Neural crest cell (in vitro differentiated cells): ENCODE data around the gene FBLN1. TPM values are rescaled to one million over a fixed set of nuclear protein-coding genes. Genes with fewer than 3 reads are reported as not detected.
A peak's percentile ranks its signal among the peaks of the same experiment; 100 is the strongest.
"Not testable (repeated sequence)": the region's sequence is repeated elsewhere in the genome, so short reads cannot be mapped to it uniquely, and the experiment has no call there.

Experiments used
- DNase-seq: peaks from one replicate; pipeline ENCODE4 v3.0.0; 2021; ENCODE audit warnings: low read depth, mixed read lengths, low spot score
- H3K27ac Mint-ChIP-seq: one replicate; pipeline ENCODE4 v1.8.0; 2021; ENCODE audit warnings: mild to moderate bottlenecking, mixed read lengths; ENCODE audit not compliant: unreplicated experiment
- H3K27me3 Mint-ChIP-seq: 2 replicates; pipeline ENCODE4 v1.8.0; 2021; ENCODE audit warnings: low read depth, mild to moderate bottlenecking, mixed read lengths
- H3K36me3 Mint-ChIP-seq: 2 replicates; pipeline ENCODE4 v1.8.0; 2021; ENCODE audit warnings: low read depth, mild to moderate bottlenecking, mixed read lengths
- H3K4me1 Mint-ChIP-seq: 2 replicates; pipeline ENCODE4 v1.8.0; 2021; ENCODE audit warnings: mixed read lengths
- H3K4me3 Mint-ChIP-seq: one replicate; pipeline ENCODE4 v1.8.0; 2021; ENCODE audit warnings: mild to moderate bottlenecking, mixed read lengths
- H3K9me3 Mint-ChIP-seq: 2 replicates; pipeline ENCODE4 v1.8.0; 2021; ENCODE audit warnings: mixed read lengths
- total RNA-seq: library from RNA; stranded (reverse); gene quantifications from 2 replicates; pipeline ENCODE4 v1.2.1, GENCODE V29; 2021
- TF ChIP-seq, protein P1 (sequence below): fragments of 200-600 bp; sonication (generic); conservative IDR thresholded peaks from 2 replicates; pipeline ENCODE4 v1.5.0; 2021; ENCODE audit warnings: antibody characterized with exemption, mild to moderate bottlenecking

Gene FBLN1
- total RNA-seq, 1 donor from 2014 or later: 163 TPM

DNA sequence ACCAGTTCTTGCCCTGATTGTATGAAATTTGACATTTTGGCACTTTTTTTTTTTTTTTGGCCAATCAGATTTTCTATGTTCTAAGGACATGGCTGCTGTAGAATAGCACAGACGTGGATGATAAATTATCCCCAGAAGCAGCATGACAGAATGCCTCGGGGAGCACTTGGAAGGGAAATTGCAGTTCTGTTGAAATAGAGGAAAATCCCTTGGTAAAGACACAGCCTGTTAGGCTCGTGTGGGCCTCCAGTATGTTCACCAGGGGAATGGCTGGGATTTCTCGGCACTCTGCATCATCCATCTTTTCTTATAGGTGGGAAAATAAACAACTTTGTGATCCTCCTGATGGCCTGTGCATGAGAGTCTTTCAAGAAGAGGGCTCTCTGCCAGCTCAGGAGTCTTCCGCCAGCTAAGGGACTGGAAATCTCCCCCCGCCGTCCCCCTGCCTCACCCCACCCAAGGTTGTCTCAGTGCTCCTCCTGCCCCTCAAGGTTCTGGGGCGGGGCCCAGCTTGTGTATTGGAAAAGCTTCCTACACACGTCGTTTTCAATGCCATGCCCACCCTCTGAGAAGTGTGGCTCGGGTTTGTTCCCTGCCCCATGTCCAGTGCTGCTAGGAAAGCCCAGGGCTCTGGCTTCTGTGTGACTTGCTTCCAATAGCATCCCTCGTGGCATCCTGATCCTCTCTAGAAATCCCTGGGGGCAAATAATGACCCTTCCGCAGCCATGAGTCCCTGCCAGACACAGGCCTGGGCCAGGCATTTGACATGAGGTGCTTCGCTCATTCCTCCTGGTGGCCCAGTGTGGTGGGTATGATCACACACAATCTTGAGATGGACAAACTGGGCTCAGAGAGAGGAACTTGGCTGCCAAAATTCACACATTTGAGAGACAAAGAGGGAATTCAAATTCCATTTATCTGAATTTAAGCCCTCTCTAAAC, 98.4 kb downstream of the FBLN1 start:
- H3K27ac Mint-ChIP-seq: no peak overlapping the region
- peaks cover 18% of the 10 kb centered on the region for H3K4me1 Mint-ChIP-seq
- H3K27me3 Mint-ChIP-seq: no peaks in the 10 kb centered on the region
- no peak for DNase-seq
- H3K9me3 Mint-ChIP-seq: no peaks in the 10 kb centered on the region
- H3K36me3 Mint-ChIP-seq: no peaks in the 10 kb centered on the region
- H3K4me3 Mint-ChIP-seq: no peak overlapping the region
- TF ChIP-seq, protein P1, sequence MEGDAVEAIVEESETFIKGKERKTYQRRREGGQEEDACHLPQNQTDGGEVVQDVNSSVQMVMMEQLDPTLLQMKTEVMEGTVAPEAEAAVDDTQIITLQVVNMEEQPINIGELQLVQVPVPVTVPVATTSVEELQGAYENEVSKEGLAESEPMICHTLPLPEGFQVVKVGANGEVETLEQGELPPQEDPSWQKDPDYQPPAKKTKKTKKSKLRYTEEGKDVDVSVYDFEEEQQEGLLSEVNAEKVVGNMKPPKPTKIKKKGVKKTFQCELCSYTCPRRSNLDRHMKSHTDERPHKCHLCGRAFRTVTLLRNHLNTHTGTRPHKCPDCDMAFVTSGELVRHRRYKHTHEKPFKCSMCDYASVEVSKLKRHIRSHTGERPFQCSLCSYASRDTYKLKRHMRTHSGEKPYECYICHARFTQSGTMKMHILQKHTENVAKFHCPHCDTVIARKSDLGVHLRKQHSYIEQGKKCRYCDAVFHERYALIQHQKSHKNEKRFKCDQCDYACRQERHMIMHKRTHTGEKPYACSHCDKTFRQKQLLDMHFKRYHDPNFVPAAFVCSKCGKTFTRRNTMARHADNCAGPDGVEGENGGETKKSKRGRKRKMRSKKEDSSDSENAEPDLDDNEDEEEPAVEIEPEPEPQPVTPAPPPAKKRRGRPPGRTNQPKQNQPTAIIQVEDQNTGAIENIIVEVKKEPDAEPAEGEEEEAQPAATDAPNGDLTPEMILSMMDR: no peak

DNA sequence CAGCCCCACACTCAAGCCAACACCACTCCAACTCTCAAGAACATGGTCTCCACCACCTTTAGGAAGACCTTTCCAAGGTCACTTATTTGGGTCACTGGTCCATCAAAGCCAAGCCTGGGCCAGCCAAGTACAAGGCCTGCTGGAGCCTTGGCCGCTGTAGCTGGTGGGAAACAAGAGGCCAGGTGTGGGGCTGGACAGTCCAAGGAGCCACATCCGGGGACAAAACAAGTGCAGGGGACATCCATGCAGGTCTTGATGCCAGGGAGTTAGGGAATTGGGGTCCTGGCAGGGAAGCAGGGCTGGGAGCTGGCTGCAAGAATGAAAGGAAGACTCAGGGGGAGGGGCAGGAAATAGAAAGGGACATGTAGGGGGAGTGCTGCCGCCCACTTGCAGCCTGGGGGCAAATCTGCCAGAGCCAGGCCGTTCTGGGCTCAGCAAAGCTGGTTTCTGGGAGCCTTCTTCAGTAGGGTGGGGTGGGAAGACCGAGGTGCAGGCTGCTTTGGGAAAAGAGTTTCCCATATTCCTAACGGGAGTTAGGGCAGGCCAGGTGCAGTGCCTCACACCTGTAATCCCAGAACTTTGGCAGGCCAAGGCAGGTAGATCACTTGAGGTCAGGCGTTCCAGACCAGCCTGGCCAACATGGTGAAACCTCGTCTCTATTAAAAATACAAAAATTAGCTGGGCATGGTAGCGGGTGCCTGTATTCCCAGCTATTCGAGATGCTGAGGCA, 99.5 kb downstream of the FBLN1 start:
- TF ChIP-seq, protein P1: no peak
- H3K9me3 Mint-ChIP-seq: no peaks in the 10 kb centered on the region
- DNase-seq: no peak
- no peaks in the 10 kb centered on the region for H3K36me3 Mint-ChIP-seq
- no peaks in the 10 kb centered on the region for H3K27me3 Mint-ChIP-seq
- peak overlapping the region; percentile 29 for H3K27ac Mint-ChIP-seq
- H3K4me3 Mint-ChIP-seq: no peak overlapping the region
- peaks cover 18% of the 10 kb centered on the region for H3K4me1 Mint-ChIP-seq

DNA sequence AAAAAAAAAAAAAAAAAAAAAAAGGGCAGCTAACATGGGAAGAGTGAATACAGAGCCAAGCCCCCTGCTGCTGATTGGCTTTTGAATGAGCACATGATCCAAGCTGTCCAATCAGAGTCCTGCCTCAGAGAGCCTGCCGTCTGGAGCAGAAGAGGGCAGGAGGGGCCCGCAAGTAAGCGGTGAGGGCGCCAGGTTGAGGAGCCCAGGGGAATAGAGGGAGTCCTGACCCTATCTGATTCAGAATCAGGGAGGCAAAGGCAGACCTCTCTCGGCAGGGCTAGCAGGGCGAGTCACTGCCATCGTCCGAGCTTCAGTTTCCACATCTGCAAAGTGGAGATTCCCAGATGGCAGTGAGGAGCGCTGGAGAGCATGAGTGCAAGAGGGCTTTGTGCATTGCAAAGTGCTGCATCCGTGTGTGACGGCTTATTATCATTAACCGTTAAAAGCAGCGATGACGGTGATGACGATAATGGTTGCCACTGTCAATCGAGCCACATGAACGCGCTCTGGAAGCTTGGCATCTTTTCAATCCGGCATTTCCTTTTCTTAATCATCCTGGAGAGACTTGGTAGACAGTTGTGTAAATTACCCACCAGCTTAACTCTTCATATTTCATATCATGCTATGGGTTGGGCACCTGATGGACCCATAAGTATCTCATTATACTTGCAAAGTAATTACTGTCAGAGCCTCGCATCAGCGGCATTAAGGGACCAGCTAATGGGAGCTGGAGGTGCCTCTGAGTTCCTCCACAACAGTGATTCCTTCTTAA, 100.3 kb downstream of the FBLN1 start:
- Mint-ChIP-seq H3K4me1 (peaks cover 18% of the 10 kb centered on the region), H3K27ac (no peak overlapping the region), H3K27me3 (no peaks in the 10 kb centered on the region), H3K9me3 (no peaks in the 10 kb centered on the region), H3K4me3 (no peak overlapping the region), H3K36me3 (no peaks in the 10 kb centered on the region)
- TF ChIP-seq, protein P1: no peak
- no peak for DNase-seq

DNA sequence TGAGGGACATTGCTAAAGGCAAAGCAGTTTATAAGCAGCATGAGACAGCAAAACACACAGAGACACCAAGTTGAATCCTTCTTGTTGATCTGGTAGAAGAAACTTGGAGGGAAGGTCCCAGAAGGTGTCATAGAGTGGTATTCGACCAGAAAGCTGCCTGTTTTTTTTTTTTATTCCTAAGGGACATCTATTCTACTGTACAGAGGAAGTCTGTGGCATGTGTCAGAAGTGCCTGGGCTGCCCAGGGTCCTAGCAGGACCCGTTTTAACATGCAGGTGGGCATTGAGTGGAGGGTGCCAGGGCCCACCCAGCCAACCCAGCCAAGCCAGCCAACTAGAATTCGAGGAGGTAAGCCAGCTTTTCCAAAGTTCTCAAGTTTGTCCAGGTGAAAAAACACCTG, 100.9 kb downstream of the FBLN1 start:
- Mint-ChIP-seq H3K9me3 (no peaks in the 10 kb centered on the region), H3K27me3 (no peaks in the 10 kb centered on the region)

DNA sequence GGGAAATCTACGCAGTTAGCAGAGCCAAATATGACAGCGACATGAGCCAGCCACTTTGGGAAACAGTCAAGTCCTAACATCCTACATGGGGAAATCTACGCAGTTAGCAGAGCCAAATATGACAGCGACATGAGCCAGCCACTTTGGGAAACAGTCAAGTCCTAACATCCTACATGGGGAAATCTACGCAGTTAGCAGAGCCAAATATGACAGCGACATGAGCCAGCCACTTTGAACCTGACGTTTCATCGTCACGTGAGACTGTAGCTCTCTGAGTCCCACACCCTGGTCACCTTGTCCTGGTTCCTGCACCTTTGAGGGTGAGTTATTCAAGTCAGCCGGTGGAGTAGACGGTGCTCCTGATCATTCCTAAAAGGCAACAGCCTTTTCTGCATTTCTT, 105.4 kb downstream of the FBLN1 start:
- peaks cover 13% of the 10 kb centered on the region for H3K4me1 Mint-ChIP-seq
- DNase-seq, H3K27ac Mint-ChIP-seq, H3K9me3 Mint-ChIP-seq, H3K27me3 Mint-ChIP-seq, H3K4me3 Mint-ChIP-seq, H3K36me3 Mint-ChIP-seq: not testable (repeated sequence)

More for the DNA sequence above, 100.9 kb downstream of the FBLN1 start:
- H3K36me3 Mint-ChIP-seq: no peaks in the 10 kb centered on the region
- DNase-seq: no peak
- TF ChIP-seq, protein P1: no peak
- peaks cover 18% of the 10 kb centered on the region for H3K4me1 Mint-ChIP-seq
- no peak overlapping the region for H3K4me3 Mint-ChIP-seq
- no peak overlapping the region for H3K27ac Mint-ChIP-seq
